ENCODE results near the gene MAPKAP1. TPM values are rescaled to one million over a fixed set of nuclear protein-coding genes. Genes with fewer than 3 reads are reported as not detected.
"Not testable (repeated sequence)": the region's sequence is repeated elsewhere in the genome, so short reads cannot be mapped to it uniquely, and the experiment has no call there.

MAPKAP1 gene
- total RNA-seq, 2 experiments from 2014 or later: 53.2 to 59.4 TPM

DNA sequence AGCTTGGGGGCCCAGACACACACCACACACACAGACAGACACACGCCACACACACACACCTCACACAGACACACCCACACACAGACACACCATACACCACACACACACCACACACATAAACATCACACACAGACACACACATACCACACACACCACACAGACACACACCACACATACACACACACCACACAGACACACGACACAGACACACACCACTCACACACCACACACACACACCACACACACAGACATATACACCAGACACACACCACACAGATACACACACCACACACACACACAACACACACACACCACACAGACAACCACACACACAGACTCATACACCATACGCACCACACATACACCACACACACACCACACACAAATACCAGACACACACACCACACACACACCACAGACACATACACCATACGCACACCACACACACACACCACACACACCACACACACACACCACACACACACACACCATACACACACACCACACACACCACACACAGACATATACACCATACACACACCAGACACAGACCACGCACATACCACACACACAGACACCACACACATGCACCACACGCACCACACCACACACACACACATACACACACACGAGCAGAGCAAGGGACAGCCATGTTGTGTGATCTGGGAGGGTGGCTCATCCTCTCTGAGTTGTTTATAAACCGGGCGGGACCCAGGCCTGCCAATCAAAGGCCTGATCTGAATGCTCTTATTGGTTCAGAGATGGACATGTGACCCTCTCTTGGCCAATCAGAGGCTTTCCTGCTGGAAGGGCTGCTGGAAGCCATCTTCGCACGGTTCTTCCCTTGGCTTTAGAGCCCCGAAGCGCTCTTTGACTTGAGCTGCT, 297.1 kb downstream of the MAPKAP1 start:
- ATAC-seq: peak; percentile 56
- peak overlapping the region; percentile 37 for H3K4me3 Mint-ChIP-seq
- peaks cover 12% of the 10 kb centered on the region for H3K4me1 Mint-ChIP-seq

DNA sequence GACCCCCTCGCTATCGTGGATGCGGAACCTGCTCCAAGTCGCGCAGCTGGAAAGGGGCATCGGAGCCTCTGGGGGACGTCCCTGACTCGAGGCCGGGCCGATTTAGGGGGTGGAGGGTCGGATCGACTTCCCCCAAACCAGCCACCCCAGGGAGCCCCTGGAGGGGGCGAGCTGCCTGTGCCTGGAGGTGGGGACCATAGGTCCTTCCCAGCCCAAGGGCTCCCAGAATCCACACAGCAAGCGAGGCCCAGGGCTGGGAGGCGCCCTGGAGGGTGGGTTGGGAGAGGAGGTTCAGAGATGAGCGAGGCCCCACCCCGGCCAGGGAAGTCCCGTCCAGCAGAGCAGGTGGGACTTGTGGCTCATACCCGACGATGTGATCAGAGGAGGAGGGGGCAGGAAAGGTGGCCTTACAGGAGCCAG, 297.8 kb downstream of the MAPKAP1 start:
- no peak overlapping the region for H3K4me3 Mint-ChIP-seq
- peaks cover 1% of the 10 kb centered on the region for H3K36me3 Mint-ChIP-seq
- no peak for ATAC-seq
- no peaks in the 10 kb centered on the region for H3K9me3 Mint-ChIP-seq (ENCODE audit: low read depth)
- peaks cover 22% of the 10 kb centered on the region for H3K27me3 Mint-ChIP-seq
- CTCF ChIA-PET: interaction anchor here (1.0 to 3.1 kb wide), 5 partner anchors 9 to 1082 kb away, joined by 3 to 17 read pairs (median 9); no protein-coding TSS in a partner anchor
- peaks cover 12% of the 10 kb centered on the region for H3K4me1 Mint-ChIP-seq
- H3K27ac Mint-ChIP-seq: no peak overlapping the region
- DNase-seq: no peak

More for the DNA sequence above, 297.1 kb downstream of the MAPKAP1 start:
- Mint-ChIP-seq H3K9me3 (ENCODE audit: low read depth) (no peaks in the 10 kb centered on the region), H3K27me3 (peaks cover 22% of the 10 kb centered on the region), H3K36me3 (peaks cover 1% of the 10 kb centered on the region), H3K27ac (peak overlapping the region; percentile 10)
- CTCF ChIA-PET: interaction anchor here (1.0 to 3.0 kb wide), 2 partner anchors 9 to 221 kb away, joined by 3 to 17 read pairs; no protein-coding TSS in a partner anchor
- DNase-seq: peak; percentile 73

DNA sequence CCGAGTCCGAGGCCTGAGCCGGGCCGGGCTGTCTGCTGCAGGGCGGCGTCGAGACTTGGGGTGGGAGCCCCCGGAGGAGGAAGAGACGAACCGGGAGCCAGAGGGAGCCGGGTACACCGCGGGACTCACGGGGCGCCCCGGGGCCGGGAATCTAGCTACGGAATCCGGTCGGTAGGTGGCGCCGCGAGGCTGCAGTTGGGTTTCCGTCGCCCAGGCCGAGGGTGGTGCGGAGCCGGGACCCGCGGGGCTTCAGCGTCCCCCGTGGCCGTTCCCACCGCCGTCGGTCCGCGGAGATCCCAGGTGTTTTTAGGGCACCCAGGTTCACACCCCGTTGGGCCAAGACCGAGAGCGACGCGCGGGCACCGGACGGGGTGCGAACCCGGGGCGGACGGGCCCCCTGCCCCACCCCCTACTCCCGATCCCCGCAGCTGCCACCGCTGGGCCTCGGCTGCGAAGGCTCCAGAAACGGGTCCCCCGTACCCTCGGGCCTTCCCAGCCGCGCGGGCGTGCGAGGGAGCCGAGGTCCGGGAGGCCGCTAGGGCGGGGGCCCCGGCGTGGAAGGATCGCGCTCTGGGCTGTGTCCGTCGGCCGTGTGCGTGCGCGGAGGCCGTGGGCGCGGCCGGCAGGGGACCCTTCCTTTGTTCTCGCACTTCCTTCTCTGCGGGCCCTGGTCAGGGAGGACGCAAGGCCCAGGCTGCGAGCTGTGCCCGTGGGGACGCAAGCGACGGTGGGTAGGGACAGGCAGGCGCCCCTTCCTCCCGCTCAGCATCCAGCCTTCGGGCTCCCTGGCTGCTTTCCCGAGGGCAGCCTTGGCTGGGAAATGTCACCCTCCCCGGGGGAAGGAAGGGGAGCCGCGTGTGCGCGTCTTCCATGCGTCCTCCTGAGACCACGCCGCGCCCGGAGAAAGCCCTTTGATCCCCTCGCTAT, 298.8 kb downstream of the MAPKAP1 start:
- Mint-ChIP-seq H3K36me3 (peaks cover 1% of the 10 kb centered on the region), H3K27ac (no peak overlapping the region), H3K27me3 (peaks cover 22% of the 10 kb centered on the region), H3K4me3 (peak overlapping the region; percentile 38), H3K9me3 (ENCODE audit: low read depth) (no peaks in the 10 kb centered on the region), H3K4me1 (peaks cover 12% of the 10 kb centered on the region)
- peak; percentile 85 for ATAC-seq
- DNase-seq: peak; percentile 78
- CTCF ChIA-PET: interaction anchor here (0.6 to 3.1 kb wide), 59 partner anchors 8 to 1150 kb away, joined by 3 to 17 read pairs (median 4); partner anchors contain the start of gene MAPKAP1

DNA sequence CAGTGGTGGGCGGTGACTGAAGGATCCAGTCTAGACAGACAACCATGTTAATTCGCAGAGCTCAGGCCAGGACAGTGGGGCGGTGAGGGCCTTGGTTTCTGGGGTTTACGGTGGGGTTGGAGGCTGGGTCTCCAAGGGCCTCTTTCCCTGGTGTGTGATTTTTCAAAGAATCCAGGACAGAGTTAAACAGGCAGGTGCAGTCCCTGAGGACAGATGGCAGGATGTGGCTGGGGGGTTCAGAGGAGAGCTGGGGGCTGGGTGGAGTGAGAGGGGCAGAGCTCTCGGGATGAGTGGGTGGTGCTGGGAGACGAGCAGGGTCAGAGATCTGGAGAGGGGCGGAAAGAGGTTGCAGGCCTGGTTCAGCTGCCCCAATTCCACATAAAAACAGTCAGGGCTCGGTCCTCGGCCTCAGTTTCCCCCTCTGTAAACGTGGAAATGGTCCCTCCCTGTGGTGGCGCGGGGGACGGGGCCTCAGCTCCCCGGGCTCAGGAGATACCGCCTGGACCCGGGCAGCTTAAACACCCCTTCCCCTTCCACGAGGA, 299.5 kb downstream of the MAPKAP1 start:
- DNase-seq (no peak), ATAC-seq (peak; percentile 17)
- H3K9me3 Mint-ChIP-seq (ENCODE audit: low read depth): no peaks in the 10 kb centered on the region
- peaks cover 22% of the 10 kb centered on the region for H3K27me3 Mint-ChIP-seq
- peaks cover 1% of the 10 kb centered on the region for H3K36me3 Mint-ChIP-seq
- H3K4me3 Mint-ChIP-seq: peak overlapping the region; percentile 30
- no peak overlapping the region for H3K27ac Mint-ChIP-seq
- CTCF ChIA-PET: interaction anchor here (0.6 to 3.1 kb wide), 59 partner anchors 8 to 1150 kb away, joined by 3 to 17 read pairs (median 4); partner anchors contain the start of gene MAPKAP1
- peaks cover 12% of the 10 kb centered on the region for H3K4me1 Mint-ChIP-seq

DNA sequence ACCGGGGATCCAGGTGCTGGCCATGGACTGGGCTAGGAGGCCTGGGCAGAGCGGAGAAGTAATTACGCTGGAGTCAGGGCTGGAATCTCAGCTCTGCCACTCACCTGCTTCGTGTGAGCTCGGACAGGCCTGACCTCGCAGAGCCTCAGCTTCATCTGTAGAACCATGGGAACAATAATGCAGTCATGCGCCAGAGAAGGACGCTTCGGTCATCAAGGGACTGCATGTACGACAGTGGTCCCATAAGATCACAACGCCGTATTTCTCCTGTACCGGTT, 300.3 kb downstream of the MAPKAP1 start:
- DNase-seq: no peak
- H3K4me1 Mint-ChIP-seq: peaks cover 12% of the 10 kb centered on the region
- peaks cover 22% of the 10 kb centered on the region for H3K27me3 Mint-ChIP-seq
- H3K9me3 Mint-ChIP-seq (ENCODE audit: low read depth): no peaks in the 10 kb centered on the region
- no peak overlapping the region for H3K27ac Mint-ChIP-seq
- ATAC-seq: no peak
- CTCF ChIA-PET: interaction anchor here (1.2 to 3.1 kb wide), 14 partner anchors 9 to 1094 kb away, joined by 3 to 14 read pairs (median 4); no protein-coding TSS in a partner anchor
- H3K36me3 Mint-ChIP-seq: peaks cover 1% of the 10 kb centered on the region
- no peak overlapping the region for H3K4me3 Mint-ChIP-seq

DNA sequence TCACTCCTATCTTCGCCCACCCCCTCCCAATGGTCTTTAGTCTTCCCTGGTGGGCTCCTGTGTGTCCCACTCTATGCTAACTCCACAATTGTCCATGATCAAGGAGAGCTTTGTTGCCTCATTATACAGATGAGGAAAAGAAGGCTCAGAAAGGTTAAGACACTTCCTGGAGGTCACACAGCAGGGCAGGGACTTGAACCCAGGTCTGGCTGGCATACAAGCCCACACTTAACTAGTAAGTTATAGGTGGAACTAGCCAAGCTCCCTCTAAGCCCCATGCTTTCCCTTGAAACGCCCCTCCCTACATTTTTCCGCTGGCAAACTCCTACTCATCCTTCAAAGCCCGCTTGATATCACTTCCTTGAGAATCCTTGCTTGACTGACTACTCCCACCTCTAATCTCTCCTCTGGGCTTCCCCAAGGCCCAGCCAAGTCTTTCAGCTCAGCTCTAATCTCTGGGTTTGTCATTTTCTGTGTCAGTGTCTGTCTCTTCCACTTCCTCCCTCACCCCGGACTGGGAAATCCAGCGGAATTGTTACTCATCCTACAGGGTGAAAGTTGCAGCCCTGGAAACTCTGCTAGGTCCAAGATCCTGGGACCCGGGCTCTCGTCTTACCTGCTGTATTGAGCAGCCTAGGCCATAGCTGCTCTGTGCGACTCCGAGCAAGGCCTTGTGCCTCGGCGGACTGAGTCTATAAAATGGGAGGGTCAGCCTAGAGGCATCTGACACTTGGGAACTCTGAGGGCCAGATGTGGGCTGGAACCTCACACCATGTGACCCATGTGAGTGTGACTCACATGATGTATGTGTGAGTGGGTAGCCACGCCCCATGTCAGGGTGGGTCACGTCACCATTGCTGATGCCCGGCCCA, 300.8 kb downstream of the MAPKAP1 start:
- peaks cover 1% of the 10 kb centered on the region for H3K36me3 Mint-ChIP-seq
- no peak for ATAC-seq
- CTCF ChIA-PET: interaction anchor here (1.5 to 3.1 kb wide), 4 partner anchors 13 to 1085 kb away, joined by 3 to 14 read pairs (median 8); no protein-coding TSS in a partner anchor
- no peak for DNase-seq
- no peak overlapping the region for H3K27ac Mint-ChIP-seq
- peaks cover 12% of the 10 kb centered on the region for H3K4me1 Mint-ChIP-seq
- no peaks in the 10 kb centered on the region for H3K9me3 Mint-ChIP-seq (ENCODE audit: low read depth)
- peaks cover 22% of the 10 kb centered on the region for H3K27me3 Mint-ChIP-seq
- no peak overlapping the region for H3K4me3 Mint-ChIP-seq

DNA sequence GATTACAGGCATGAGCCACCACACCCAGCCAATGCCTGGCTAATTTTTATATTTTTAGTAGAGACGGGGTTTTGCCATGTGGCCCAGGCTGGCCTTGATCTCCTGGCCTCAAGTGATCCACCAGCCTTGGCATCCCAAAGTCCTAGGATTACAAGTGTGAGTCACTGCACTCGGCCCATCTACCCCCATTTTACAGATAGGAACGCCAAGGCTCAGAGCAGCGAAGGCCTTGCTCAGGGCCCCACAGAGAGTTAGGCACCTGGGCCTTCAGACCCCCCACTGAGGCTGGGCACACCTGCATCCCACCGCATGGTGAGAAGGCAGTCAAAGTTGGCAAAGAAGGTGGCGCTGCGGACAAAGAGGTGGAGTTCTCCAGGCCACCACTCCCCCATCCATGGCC, 302.3 kb downstream of the MAPKAP1 start:
- Mint-ChIP-seq H3K4me3 (no peak overlapping the region), H3K4me1 (peaks cover 7% of the 10 kb centered on the region), H3K36me3 (peaks cover 1% of the 10 kb centered on the region), H3K9me3 (ENCODE audit: low read depth) (no peaks in the 10 kb centered on the region), H3K27ac (no peak overlapping the region), H3K27me3 (peaks cover 18% of the 10 kb centered on the region)
- ATAC-seq: no peak
- CTCF ChIA-PET: no interaction called here
- DNase-seq: no peak

DNA sequence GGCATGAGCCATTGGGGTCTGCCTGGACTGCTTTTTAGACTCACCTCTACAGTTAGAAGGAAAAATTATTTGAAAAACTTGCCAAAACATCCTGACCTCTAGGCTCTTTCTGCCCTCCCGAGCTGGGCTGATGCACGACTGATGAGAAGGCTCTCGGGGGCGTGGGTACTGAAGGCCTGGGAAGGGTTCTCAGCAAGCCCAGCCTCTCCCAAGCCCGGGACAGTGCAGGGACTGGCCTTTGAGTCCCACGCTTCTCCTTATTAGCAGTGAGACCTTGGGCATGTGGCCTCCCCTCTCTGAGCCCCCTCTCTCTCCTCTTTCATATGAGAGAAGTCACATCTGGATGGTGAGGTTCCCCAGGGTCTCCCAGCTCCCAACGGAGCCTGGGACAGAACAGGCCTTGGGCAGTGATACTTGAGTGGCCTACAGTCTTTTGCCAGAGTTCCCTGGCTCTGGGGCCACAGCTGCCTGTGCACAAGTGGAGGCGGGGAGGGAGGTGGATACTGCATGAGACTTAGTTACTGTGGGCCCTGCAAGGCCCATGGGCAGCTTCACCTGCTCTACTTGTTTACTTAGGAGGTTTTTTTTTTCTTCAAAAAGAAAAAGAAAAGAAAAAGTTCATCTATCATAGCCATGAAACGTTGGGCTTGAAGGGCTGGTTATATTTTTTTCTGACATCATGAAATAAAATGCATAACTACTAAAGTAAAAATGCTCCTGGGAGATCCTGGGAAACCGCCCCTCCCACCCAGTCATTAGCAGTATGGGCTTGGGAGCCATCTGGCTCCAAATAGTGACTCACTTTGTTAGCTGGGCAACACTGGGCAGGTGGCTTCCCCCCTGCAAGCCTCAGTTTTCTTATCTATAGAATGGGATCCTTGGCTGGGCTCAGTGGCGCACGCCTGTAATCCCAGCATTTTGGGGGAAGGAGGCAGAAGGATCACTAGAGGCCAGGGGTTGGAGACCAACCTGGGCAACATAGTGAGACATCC, 306.0 kb downstream of the MAPKAP1 start:
- no peaks in the 10 kb centered on the region for H3K4me1 Mint-ChIP-seq
- CTCF ChIA-PET: no interaction called here
- ATAC-seq: no peak
- H3K36me3 Mint-ChIP-seq: no peaks in the 10 kb centered on the region
- no peaks in the 10 kb centered on the region for H3K27me3 Mint-ChIP-seq
- H3K4me3 Mint-ChIP-seq: no peak overlapping the region
- no peaks in the 10 kb centered on the region for H3K9me3 Mint-ChIP-seq (ENCODE audit: low read depth)
- no peak overlapping the region for H3K27ac Mint-ChIP-seq
- DNase-seq: no peak

DNA sequence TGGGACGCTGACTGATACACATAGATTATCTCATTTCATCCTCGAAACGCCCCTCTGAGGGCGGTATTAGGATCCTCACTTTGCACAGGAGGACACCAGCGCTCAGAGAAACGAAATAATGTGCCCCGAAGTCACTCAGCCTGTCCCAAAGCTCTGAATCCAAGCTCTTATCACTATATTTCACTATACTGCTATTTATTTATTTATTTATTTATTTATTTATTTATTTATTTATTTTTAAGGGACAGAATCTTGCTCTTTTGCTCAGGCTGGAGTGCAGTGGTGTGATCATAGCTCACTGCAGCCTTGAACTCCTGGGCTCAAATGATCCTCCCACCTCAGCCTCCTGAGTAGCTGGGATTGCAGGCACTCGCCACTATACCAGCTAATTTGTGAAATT, 306.8 kb downstream of the MAPKAP1 start:
- ATAC-seq: not testable (repeated sequence)

DNA sequence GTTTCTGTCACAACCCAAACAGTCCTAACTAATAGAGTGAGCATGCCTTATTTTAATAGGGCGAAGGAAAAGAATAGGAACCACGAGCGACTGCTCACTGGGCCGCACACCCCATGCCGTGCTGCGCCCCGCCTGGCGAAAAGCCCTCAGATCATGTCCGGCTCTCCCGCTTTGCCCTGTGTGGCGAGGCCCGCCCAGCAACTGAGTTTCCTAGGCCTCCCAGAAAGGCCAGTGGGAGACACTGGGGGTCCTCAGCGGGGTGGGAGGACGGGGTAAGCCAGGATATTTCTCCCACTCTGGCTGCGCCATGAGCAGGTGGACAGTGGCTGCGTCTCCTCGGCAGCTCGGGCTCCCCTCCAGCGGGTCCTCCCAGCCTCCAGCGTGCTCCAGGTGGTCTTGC, 307.3 kb downstream of the MAPKAP1 start:
- no peaks in the 10 kb centered on the region for H3K9me3 Mint-ChIP-seq (ENCODE audit: low read depth)
- H3K4me3 Mint-ChIP-seq: no peak overlapping the region
- no peak for ATAC-seq
- no peak overlapping the region for H3K27ac Mint-ChIP-seq
- H3K4me1 Mint-ChIP-seq: no peaks in the 10 kb centered on the region
- no peaks in the 10 kb centered on the region for H3K36me3 Mint-ChIP-seq
- no peaks in the 10 kb centered on the region for H3K27me3 Mint-ChIP-seq
- no peak for DNase-seq
- CTCF ChIA-PET: interaction anchor here (1.5 kb wide), 1 partner anchor 8 kb away, joined by 6 read pairs; no protein-coding TSS in a partner anchor

More for the DNA sequence above, 306.8 kb downstream of the MAPKAP1 start:
- H3K4me3 Mint-ChIP-seq; H3K9me3 Mint-ChIP-seq (ENCODE audit: low read depth); CTCF ChIA-PET; H3K36me3 Mint-ChIP-seq; H3K27ac Mint-ChIP-seq; H3K4me1 Mint-ChIP-seq; H3K27me3 Mint-ChIP-seq; DNase-seq: not testable (repeated sequence)

DNA sequence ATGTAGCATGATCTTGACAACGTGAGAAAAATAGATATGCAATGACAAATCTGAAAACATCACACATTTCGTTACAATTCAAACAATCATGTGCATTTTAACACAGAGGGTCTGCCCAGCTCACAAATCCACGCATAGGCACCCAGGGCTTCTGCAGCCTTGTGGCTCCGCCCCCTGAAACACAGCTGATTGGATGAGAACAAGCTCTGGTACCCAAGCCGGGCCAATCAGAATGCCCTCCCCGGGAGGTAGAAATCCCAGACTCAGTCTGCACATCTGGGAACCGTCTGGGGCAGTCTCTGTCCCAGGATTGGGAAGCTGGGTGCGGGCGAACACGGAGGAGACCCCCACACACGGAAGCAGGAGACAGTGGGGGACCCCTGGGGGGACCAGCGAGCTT, 307.8 kb downstream of the MAPKAP1 start:
- no peaks in the 10 kb centered on the region for H3K36me3 Mint-ChIP-seq
- DNase-seq: no peak
- no peaks in the 10 kb centered on the region for H3K27me3 Mint-ChIP-seq
- H3K4me3 Mint-ChIP-seq: no peak overlapping the region
- no peaks in the 10 kb centered on the region for H3K9me3 Mint-ChIP-seq (ENCODE audit: low read depth)
- no peak overlapping the region for H3K27ac Mint-ChIP-seq
- no peak for ATAC-seq
- no peaks in the 10 kb centered on the region for H3K4me1 Mint-ChIP-seq
- CTCF ChIA-PET: interaction anchor here (1.5 kb wide), 1 partner anchor 9 kb away, joined by 6 read pairs; no protein-coding TSS in a partner anchor

Measured in activated CD8-positive, alpha-beta memory T cell treated with anti-CD3 and anti-CD28 coated beads, Interleukin-2, amount 10 ng/mL, durations not matched to agents 7 days and 5 days (primary cell).